NCI-H1417 (cell line): ENCODE data around the gene AKR1C3.
A peak's percentile ranks its signal among the peaks of the same experiment; 100 is the strongest.
"Not testable (repeated sequence)": the region's sequence is repeated elsewhere in the genome, so short reads cannot be mapped to it uniquely, and the experiment has no call there.

Experiments
- DNase-seq, 3 experiments: peaks; one replicate each; lab custom pipeline; 2025; lab: John Stamatoyannopoulos, UW

The AKR1C3 gene

DNA sequence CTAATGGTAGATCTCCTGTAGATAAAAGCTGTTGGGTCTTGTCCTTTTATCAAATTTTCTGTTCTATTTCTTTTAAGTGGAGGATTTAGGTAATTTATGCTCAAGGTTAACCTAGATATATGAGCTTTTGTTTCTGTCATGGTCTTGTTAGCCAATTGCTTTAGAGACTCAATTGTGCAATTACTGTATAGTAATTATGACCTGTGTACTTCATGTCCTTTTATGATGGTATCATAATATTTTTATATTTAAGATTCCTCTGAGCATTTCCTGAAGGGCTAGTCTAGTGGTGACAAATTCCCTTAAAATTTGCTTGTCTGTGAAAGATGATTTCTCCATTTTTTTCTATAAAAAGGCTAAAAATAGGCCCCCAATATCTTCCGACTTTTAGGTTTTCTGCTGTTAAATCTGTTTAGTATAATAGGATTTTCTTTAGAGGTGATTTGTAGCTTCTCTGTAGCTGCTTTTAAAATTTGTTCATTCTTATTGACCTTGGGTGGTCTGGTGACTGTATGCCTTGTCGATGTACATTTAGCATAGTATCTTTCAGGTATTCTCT, 5.4 kb upstream of the AKR1C3 start:
- no peak for DNase-seq

DNA sequence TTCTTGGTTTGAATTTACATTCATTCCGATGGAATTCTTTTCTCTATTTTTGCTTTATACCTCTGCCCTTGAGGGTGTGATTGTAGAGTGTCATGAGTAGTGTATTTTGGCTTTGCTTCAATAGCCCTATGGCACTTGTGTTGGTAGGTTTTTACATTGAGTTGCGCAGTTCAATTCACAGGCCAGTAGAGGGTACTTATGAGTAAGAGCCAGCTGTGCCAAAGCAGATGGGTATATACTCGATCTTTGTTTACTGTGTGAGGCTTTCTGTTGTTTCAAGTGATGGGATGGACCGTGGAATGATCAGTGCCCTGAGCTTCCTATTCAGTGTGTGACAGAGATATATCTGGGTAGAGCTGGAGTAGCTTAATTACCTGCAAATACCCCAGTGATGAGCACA, 4.3 kb upstream of the AKR1C3 start:
- peak in 1 of 3 experiments; percentile 53 for DNase-seq

DNA sequence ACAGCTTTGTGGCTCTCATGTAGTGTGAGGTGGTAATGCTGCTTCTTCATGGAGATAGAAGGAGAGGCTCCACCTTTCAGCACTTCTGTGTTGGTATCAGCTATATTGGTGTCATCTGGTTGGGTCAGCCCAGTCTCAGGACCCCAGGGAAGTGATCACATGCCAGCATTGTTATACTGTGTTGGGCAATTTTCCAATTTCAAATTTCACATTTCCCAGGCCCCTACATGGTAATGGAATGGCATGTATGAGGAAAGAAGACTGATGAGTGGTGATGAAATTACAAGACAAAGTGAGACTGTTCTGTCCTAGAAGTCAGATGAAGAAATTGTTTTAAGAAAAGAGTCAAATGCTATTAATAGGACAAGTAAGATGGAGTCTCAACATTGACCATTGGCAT, 3.7 kb upstream of the AKR1C3 start:
- no peak for DNase-seq

DNA sequence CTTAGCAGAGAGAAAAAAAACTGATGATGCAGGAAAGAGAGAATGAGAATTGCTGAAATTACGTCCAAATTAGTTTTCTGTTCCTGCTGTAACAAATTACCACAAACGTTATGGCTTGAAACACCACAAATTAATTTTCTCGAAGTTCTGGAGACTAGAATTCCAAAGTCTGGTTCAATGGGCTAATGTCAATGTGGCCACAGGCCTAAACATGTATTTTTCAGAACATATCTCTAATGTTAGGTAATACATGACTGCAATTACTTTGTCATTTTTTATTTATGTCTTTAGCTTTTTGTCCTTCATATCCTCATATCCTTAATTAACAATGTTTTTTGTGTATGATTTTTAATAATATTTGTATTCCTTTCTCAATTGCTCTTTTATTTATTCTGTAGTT, 3.0 kb upstream of the AKR1C3 start:
- no peak for DNase-seq

DNA sequence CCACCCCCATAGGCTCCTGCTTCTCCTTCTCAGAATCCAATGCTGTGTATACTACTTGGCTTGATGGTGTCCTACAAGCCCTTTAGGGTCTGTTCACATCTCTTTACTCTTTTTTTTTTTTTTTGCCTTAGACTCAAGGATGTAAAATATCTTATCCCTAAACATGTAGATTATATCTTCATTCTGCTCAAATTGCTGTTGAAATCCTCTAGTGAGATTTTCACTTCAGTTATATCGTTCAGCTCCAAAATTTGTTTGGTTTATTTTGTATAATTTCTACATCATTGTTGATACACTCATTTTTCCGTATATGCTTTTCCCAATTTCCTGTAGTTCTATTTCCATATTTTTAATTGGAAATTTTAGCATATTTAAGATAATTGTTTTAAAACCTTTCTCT, 1.8 kb upstream of the AKR1C3 start:
- DNase-seq = no peak

DNA sequence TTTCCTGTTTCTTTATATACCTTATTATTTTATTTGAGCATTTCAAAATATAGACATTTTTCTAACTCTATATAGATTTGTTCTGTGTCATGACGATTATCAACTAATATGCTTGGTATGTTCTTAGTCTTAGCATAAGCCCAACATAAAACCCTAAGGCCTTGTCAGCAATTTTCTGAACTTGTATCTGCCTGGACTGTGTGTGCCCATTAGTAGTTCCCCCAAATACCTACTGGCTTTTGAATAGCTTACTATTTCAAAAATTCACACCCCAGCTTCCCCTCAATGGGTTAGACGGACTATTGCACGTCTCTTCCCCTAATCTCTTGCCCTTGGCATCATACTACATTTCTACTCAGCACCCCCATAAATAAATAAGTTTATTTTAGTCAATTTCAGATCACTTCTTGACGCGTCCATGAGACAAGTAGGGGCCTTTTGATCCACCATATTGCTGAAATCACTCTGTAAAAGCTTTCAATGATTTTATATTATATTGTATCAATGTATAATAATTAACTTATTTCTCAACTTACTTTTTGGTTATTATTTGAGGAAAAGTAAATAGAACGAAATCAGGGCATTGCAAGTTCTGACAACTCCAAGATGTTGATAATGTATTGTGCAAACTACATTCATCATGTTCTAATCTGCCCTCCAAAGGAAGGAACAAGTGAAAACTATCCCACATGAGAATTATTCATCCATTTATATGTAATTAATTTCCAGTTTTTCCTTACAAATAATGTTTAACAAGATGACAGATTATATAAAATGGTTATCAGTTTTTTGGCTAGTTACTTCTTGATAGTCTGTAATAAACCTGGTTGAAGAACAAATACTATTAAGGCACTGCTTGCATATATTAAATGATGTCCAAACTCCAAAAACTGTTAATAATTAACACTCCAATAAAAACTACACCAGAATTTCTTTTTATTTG, 1.1 kb upstream of the AKR1C3 start:
- DNase-seq = no peak

DNA sequence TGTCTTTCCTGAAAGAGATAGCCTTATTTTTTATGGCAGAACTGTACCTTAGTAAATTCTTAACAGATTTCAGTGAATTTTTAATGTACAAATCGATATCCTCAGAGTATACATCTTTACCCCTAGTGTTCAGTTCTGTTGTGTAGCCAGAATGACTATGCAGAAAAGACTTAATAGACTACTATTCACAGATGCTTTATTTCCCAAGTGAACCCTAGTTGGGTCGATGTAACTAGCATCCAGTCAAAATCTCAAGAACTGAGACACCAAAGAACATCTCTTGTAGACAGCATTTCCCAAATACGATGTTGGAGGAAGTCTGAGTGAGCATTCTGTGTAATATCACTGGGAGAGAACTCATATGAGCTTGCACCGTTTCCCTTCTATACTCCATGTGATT, 1.5 kb downstream of the AKR1C3 start:
- DNase-seq = no peak

DNA sequence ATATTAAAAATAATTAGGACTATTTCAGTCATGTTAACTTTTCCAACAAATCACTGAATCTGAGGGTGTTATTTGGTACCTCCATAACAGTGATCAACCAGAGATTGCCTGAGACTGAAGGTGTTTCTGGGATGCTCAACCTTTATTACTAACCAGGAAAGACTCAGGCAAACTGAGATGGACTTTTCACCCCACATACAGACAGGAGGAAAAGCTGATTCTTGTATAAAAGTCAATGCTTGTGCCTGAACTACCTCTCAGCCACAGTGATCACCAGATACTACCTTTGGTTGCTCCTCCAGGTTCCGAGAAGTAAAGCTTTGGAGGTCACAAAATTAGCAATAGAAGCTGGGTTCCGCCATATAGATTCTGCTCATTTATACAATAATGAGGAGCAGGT, 1.9 kb downstream of the AKR1C3 start:
- DNase-seq = no peak

DNA sequence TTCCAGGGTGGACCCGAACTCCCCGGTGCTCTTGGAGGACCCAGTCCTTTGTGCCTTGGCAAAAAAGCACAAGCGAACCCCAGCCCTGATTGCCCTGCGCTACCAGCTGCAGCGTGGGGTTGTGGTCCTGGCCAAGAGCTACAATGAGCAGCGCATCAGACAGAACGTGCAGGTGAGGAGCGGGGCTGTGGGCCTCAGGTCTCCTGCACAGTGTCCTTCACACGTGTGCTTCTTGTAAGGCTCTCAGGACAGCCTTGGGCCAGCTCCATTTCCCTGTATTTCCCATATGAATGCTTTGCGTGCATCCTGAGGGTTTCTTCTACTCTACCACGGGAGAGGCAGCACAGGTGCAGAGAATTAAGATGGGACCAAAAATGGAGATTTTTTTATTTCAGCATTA, 8.3 kb downstream of the AKR1C3 start:
- DNase-seq = not testable (repeated sequence)

DNA sequence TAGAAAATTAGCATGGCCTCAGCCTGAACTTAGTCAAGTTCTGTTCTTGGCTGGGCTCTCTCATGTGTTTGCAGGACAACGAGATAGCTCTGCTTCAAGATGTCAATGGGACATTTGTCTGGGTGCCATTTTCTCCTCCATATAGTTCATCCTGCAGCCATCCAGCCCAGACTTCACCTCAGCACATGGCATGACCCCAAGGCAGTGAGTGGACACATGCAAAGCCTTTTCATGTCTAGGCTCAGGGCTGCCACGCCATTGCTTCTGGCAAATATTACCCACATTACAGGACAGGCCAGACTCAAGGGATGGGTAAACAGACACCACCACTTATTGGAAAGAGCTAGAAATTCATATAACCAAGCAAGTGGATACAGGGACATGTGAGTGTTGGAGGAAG, 9.3 kb downstream of the AKR1C3 start:
- no peak for DNase-seq

DNA sequence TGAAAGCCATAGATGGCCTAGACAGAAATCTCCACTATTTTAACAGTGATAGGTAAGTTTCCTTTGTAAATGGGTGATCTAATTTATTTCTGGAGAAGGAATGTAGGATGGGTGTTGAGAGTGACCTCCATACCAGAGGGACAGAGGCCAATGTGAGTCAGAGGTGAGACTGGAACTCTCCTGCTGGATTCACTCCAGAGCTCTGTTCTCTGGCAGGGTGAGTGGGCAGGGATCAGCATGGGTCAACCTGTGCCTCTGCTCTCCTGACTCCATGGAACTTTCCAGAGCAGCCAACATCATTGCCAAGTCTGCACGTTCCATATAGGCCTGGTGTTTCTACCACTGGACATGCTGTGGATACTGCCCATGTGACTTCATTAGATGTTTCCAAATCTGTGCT, 11.4 kb downstream of the AKR1C3 start:
- no peak for DNase-seq

DNA sequence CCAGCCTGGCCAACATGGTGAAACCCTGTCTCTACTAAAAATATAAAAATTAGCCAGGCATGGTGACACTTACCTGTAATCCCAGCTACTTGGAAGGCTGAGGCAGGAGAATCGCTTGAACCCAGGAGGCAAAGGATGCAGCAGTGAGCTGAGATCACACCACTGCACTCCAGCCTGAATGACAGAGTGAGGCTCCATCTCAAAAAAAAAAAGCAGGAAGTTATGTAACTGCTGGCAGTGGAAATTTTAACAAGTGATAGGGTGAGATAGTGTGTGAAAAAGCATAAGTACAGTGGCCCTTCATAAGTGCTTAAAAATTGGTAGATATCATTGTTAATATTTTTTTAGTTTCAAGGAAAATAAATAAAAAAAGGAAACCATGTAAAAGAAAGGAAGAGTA, 12.3 kb downstream of the AKR1C3 start:
- DNase-seq = no peak

DNA sequence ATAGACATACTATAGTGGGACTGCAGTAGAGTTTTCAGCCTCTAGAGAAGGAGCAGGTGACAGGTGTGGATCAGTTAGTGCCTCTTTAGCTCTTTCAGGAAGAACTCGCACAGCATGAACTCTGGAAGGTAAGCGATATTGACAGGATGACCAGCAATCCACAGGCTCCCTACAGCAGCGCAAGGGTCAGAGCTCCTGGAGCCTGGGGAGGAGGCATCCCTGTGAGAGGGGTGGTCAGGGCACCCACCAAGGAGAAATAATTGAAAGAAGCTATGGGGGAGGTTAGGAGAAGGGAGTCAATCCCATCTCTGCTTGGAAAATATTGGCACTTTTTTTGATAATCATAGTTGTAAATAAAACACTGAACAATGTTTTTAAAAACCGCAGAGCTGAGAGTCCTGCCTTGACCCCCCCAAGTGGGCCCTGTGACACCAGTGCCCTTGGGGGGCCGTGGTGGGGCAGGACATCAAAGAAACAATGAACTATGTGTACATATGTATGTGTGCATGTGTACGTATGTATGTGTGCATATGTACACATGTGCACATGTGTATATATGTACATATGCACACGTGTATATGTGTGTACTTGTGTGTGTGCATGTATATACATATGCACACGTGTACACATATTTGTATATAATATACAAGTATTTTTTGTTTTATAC, 13.8 kb downstream of the AKR1C3 start:
- DNase-seq = peak in 1 of 3 experiments; percentile 4

DNA sequence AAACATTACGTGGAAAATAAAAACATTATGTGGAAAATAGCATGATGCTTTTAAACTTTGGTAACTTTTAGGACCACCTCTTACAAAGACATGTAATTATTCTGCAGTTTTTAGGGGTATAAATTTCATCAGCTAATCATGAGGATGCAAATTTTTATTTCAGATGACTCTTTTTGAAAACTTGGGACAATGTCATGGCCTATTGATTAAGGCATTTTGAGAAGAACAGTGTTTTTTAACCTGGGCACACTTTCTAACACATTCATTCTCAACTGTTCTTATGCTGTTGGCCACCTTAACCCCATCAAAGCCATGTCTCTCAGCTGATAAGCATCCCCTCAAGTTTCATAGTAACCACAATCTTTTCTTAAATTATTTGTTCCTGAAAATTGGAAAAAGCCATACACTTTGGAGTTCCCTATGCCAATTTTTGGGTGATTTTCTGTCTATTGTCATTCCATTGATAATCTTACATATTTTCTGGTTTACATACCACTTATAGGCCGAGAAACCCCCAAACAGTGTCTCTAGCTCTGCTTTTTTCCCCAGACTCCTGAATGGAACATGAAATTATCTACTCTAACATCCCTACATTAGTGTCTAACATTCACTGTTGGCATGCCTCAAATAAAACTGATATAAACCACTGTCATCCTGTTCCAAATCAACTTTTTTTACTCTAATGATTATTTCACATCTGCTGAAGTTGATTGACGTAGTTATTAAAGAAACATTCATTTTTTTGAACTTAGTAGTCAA, 14.6 kb downstream of the AKR1C3 start:
- no peak for DNase-seq

DNA sequence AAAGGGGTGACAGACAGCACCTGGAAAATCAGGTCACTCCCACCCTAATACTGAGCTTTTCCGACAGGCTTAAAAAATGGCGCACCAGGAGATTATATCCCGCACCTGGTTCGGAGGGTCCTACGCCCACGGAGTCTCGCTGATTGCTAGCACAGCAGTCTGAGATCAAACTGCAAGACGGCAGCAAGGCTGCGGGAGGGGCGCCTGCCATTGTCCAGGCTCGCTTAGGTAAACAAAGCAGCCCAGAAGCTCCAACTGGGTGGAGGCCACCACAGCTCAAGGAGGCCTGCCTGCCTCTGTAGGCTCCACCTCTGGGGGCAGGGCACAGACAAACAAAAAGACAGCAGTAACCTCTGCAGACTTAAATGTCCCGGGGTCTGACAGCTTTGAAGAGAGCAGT, 15.6 kb downstream of the AKR1C3 start:
- DNase-seq = not testable (repeated sequence)

DNA sequence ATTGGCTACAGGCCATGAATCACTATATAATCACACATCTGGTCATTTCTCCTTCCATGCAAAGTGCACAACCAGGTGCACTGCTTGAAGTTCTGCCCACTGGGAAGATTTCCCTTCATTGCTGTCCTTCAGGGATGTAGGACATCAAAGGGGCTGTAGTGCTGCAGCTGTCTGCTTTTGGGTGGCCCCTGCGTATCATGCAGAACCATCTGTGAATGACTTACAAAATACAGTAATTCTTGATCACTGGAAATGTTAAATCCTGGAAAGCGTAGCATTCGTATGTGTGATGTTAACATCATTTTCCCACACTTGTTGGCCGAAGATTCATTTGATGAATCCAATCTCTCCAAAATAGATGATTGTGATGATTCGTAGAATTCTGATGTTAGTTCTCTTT, 22.4 kb downstream of the AKR1C3 start:
- DNase-seq = no peak

DNA sequence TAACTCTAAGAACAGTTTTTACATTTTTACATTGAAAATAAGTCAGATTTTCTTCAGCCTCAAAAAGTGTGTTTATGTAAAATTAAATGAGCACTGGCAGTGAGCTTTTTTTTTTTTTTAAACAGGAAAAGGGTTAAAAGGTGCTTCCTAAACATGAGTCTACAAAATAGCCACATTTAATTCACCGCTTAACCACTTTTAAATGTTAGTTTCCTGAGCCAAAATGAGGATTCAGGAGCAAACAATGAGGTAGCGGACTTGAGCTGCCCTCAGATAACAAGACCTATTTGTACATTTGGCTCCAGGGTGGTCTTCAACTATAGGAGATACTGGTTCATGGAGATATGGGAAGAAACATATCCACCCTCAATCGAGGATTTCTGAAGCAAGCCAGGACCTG, 22.8 kb downstream of the AKR1C3 start:
- no peak for DNase-seq

DNA sequence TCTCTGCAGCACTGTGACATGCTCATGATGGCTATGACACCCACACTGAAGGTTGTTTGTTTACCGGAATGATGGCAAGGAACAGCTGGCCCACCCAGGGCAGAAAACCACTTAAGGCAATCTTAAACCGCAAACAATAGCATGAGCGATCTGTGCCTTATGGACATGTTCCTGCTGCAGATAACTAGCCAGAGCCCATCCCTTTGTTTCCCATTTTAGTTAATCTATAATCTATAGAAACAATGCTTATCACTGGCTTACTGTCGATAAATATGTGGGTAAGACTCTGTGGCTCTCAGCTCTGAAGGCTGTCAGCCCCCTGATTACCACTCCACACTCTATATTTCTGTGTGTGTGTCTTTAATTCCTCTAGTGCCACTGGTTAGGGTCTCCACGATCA, 25.8 kb downstream of the AKR1C3 start:
- not testable (repeated sequence) for DNase-seq

DNA sequence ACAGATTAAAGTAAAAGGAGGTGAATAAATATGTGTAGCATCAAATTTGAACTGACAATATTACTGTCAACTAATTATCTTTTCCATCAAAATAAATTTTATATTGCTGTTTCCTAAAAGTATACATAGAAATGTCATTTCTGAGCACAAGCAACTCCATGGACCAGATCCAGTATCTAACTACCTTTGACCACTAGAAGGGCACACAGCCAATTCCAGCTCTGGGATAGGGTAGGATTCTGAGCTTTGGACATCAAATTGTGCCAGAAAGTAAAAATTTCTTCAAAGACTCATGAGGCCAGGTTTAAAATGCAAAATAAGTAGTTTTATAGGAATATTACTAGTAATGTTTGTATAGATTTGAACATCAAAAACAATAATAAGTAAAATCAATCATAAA, 29.7 kb downstream of the AKR1C3 start:
- no peak for DNase-seq

DNA sequence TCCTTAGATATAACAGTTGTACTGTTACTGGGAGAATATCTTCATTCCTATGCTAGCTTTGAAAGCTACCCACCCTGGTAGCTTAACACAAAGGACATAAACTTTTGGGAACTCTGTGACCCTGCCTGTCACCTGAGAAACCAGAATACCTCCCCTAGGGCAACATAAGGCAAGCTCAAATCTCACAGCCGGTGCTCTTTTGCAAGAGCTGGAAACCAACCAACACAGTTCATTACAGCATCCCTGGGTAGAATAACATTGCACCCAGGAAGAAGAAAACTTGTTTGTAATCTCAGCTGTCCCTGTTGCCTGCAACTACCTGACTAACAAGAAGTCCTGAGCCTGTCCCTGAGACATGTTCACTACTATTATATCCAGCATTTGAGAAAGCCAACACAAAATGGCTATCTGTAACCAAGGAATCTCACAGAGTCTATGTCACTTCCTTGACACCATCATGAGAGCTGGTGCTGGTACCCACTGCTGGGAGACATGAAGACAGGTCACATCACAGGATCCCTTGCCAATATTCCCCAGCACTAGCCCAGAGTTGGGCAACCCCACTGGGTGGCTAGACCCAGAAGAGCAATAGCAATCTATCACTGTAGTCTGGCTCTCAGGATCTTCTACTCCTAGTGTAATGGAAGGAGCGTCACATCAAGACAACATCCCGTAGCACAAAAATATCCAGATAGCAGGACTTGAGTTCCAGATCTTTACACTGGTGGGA, 31.3 kb downstream of the AKR1C3 start:
- DNase-seq = no peak

DNA sequence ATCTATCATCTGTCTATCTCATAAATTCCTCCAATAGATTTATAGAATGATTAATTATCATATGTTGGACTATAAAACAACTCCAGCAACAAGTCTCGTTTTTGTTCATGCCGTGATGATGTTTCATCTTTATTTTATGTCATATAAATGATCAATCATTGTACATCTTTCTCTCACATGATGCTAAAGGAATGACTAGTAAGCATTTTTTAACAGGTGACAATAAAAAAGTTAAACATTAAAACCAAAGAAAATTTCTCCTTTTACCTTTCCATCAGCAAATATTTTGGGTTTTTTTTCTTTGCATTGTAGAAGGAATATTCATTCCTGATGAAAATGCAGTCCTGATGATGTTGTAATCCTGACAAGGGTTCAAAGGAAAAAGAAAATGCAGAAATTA, 41.4 kb downstream of the AKR1C3 start:
- DNase-seq = no peak
